D721Med (cell line): Measurements from ENCODE around the gene SPATA9.

ENCODE experiments used
- DNase-seq: peaks from one replicate; pipeline ENCODE4 v3.0.0; 2011; ENCODE audit warnings: low spot score; ENCODE audit not compliant: insufficient read length
- FAIRE-seq: peaks from 2 replicates; lab custom pipeline; 2011; peaks lifted over from hg19 to GRCh38; lab: Jason Lieb, UNC
- CTCF ChIP-seq: IDR thresholded peaks from 2 replicates; pipeline ENCODE4 v1.5.1; 2012; ENCODE audit warnings: mild to moderate bottlenecking, control low read depth; ENCODE audit not compliant: insufficient read depth; ENCODE audit errors: missing control alignments

The SPATA9 gene

GRCh38 chr5:95682891-95683290 lies at the start of gene SPATA9:
Gene SPATA9, minus strand, starts transcription at chr5:95682991. Its CDS starts 137 bp downstream, at chr5:95682854.
- TF ChIP-seq CTCF, result no peak
- no peak for DNase-seq
- no peak for FAIRE-seq

- DNase-seq (no peak), FAIRE-seq (no peak)
- TF ChIP-seq CTCF, result no peak
These were observed 49.1 kb upstream of the SPATA9 start for GRCh38 chr5:95731571-95732554.

GRCh38 chr5:95730730-95731570 lies 48.2 kb upstream of the SPATA9 start, which contains the start of gene RHOBTB3:
Gene RHOBTB3, plus strand, starts transcription at chr5:95731336. Its CDS starts 347 bp downstream, at chr5:95731683.
- no peak for TF ChIP-seq CTCF
- no peak for DNase-seq
- FAIRE-seq, result no peak

- TF ChIP-seq CTCF, result no peak
- FAIRE-seq (no peak), DNase-seq (no peak)
These were observed 47.4 kb upstream of the SPATA9 start for GRCh38 chr5:95730011-95730700.

- no peak for TF ChIP-seq CTCF
- no peak for DNase-seq
- no peak for FAIRE-seq
These were observed 46.6 kb upstream of the SPATA9 start for GRCh38 chr5:95729115-95730010.
